ENCODE results near the gene KRTAP10-2.
"Not testable (repeated sequence)": the region's sequence is repeated elsewhere in the genome, so short reads cannot be mapped to it uniquely, and the experiment has no call there.

KRTAP10-2 gene

DNA sequence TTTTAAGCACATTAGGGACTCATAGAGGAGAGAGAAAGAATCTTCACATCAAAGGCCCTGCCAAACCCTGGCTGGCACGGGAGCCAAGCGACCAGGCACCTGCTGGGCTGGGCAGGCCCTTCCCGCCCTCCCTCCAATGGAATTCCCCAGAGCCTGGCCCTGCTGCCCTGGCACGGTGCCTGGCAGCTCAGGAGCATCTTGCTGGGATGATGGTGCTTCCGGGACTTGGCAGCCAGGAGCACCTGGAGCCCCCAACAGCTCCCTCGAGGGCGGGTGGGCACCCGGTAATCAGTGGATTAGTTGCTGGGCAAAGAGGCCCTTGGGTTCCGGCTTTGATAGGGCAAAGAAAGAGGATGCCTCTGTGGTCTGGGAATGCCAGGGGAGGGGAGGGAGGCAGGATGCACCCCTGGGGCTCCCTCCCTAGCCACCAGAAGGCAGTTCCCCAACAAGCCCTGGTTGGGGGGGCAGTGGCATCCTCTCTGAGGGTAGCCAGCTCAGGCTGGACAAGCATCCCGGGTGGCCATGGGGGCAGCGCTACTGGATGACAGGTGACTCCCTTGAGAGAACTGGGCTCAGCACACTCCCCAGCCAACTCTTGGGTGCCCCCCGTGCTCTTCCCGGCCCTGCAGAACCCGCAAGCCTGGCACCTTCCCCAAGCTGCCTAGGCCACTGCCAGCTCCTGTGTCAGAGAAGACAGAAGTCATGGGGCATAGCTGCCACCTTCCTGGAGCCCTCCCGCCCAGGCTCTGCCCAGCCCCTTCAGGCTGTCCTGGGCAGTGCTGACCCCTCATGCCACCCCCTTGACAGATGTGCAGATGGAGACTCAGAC lies 37.7 kb downstream of the KRTAP10-2 start:
- no peak for DNase-seq (ENCODE audit: low spot score)

DNA sequence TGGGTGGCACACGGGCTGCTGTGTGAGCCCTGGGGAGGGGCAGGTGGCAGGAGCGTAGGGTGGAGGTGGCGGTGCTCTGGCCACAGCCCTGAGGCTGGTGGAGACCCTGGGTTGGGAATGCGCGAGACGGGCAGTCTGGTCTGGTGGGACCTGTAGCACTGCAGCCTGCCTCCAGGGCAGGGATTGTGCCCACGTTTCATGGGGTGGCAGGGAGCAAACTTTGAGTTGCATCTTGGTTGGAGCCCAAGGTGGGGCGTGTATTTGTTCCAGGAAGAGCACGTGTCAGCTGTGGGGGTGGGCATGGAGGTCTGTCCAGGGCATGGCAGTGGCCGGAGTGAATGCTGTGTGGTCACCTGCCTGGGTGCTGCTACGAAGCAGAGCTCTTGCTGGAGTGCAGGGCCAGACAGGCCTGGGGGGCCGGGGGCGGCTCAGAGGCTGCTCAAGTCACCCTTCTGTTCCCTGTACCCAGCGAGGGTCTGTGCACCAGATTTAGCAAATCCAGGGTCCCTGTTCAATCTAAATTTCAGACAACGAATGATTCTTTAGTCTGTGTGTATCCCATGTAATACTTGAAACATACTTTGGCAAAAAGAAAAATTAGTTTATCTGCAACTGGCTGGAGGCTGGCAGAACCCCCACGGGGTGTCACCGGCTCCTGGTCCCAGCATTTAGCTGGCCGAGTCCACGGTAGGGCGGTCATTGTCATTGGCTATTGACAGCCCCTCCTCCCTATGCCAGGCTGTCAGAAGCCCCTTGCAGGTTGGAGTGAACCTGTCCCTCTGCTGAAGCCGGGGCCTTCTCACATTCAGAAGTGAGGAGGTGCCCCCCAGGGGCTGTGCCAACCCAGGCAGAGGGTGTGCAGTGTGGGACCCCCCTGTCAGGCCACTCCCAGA lies 38.6 kb downstream of the KRTAP10-2 start:
- no peak for DNase-seq (ENCODE audit: low spot score)

DNA sequence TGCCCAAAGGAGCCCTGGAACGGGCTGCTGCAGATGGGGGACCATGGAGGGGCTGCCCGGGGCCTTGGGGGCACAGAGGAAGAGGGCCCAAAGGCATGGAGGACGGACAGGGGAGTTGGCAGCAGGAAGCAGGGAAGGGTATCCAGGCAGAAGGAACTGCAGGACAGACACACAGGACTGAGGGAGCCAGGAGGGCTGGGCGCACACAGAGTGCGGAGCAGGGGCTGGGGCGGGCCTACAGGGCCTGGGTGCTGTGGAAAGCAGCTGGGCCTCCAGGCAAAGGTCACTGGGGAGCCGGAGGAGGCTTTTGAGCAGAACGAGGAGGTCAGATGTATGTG lies 39.4 kb downstream of the KRTAP10-2 start:
- no peak for DNase-seq (ENCODE audit: low spot score)

DNA sequence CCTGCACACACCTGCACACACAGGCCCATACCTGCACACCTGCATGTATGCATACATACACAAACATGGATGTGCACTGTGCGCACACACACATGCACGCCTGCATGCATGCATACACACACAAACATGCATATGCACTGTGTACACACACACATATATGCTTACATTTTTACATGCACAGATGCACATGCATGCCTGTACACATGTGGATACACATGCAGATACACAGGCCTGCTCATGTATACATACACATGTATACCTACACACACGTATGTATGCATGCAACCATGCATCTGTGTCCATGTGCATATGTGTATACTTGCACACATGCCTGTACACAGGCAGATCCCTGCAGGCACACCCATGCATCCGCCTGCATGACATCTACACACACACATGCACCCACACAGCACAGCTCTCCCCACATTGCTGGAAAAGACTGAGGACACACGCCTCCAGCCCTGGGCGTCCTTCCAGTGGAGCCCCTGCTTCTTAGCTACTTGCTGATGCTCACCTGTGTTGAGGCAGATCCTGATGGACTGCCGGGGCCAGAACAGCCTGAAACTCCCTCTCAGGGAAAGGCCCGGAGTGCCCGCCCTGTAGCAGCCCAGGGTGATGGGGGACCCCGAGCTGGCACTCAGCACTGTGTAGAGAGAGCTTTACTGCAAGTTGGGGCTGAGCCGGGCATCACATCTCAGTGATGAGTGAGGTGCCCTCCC lies 39.9 kb downstream of the KRTAP10-2 start:
- DNase-seq (ENCODE audit: low spot score): no peak

DNA sequence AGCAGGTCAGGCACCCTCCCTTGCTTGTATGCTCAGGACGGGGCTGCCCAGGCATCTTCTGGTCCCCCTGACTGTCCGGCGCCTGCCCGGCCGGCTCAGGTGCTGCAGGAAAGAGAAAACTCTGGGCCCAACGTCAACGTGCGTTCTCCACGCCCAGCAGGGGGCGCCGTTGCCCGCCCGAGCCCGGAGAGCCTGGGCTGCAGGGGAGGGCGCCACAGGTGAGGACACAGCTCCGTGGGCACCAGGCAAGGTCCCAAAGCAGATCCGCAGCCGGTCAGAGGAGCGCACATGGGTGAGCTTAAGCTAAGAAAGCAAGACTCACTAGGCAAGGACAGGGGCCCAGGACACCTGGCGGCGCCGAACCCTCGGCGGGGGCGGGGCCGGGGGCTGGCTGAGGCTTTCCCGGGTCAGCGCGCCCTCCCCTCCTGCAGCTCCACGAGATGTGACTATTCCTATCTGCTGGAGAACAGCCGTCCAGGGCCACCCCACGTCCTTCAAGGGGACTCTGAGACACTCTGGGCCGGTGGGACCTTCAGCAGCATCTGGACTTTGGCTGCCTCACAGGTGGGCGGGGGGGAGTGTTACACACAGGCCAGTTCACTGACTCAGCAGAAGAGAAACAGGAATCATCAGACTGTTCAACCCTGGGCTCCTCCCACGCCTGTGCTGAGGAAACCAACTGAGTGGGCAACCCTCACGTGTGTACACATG lies 40.6 kb downstream of the KRTAP10-2 start:
- DNase-seq (ENCODE audit: low spot score): peak; percentile 22

DNA sequence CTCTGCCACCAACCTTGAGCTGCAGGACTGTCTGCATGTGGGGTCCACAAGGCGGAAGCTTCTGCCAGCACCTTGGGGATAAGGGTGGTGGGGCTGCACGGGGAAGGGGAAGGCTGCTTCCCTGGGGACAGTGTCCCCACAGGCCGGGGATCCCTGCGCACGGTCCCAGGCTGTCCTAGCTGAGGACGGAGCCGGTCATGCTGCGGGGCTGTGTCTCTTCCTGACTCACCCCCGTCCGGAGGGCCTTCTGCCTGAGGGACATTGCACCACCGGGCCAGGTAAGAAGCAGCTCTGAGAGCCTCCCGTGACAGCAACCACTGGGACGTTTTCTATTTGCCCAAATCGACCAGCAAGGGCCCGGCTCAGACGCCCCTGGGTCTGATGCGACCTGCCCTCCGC lies 41.2 kb downstream of the KRTAP10-2 start:
- no peak for DNase-seq (ENCODE audit: low spot score)

DNA sequence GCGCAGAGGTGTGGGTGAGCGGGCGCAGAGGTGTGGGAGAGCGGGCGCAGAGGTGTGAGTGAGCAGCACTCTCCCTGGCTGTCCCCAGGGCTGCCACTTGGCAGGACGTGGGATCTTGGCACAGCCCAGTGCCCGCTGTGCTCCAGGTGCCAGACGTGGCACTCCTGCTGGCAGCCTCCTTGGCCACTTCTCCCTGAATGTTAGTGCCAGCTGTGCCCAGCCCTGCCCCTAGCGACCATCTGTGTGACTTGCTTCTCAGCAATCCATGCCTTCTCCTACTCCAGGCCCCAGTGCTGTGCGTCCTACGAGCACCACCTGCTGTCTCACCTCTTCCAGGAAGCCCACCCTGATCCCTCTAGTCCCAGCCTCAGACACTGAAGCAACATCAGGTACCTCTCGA lies 41.8 kb downstream of the KRTAP10-2 start:
- no peak for DNase-seq (ENCODE audit: low spot score)

DNA sequence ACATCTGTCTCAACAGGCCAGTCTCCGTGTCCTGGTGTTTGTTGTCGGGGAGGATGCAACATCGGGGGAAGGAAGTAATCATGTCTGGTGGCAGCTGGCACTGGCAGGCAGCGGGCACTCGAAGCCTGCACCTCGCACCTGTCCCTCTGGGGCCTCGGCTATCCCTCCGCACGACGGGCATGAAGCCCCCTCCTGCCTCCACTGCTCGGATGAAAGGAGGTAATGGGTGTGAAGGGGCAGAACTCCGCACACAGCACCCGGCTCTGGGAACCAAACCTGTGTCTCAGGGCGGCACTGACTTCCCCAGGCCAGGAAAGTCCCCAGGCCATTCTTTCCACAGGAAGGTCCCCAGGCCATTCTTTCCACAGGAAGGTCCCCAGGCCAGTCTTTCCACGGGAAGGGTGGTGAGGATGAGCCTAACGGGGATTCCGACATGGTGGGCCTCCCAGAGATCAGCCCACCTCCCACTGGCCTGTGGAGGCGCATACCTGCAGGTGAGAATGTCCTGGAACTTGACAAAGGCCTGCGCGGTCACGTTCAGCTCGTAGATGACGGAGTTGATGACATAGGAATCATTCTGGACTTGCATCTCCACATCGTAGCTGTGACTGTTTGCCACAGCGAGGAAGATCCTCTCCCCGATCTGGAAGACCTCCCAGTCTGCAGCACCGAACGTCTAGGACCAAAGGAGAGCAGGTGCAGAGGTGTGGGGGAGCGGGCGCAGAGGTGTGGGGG lies 42.4 kb downstream of the KRTAP10-2 start:
- DNase-seq (ENCODE audit: low spot score): no peak

DNA sequence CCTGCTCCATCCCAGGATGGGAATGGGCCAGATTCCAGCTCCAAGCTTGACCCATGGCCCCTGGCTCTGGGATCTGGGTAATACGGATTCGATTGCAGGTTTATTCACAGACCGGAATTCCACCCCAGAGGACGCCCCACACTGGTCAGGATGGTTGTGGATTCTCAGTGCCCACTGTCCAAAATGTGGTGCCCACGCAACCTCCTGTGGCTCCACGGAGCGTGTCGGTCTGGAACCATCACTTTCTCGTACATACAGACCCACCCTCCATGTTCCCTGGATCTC lies 42.9 kb downstream of the KRTAP10-2 start:
- no peak for DNase-seq (ENCODE audit: low spot score)

DNA sequence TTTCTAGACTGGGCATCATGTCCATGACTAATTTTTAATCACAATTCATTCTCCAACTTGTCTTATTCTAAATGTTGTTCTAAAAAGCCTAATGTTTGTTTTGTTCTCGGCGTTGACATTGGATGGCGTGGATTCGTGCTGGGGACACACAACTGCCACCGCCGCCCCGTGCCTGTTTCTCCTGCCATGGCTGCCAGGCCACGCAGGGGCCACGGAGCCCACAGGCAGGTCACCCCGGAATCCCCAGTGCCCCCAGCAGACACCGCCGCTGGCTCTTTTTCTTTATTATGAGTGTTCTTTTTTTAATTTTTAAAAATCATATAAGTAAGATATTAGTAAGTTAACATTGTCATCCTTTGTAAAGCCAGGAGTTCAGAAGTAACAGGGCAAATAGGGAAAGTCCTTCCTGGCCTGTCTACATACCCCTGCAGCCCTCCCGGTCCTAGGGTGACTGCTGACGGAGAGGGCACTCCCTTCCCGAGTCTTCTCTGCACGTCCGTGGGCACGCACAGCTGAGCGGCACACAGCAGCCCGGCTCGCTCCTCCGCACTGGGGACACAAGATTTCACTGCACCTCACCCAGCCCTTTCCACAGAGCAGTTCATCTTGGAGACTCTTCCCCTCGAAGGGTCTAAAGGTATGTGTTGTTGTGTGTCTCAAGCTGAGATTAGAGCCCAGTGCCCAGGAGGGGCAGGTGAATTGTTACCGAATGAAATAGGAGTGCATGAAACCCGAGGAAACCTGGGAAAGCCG lies 43.5 kb downstream of the KRTAP10-2 start:
- DNase-seq (ENCODE audit: low spot score): no peak

DNA sequence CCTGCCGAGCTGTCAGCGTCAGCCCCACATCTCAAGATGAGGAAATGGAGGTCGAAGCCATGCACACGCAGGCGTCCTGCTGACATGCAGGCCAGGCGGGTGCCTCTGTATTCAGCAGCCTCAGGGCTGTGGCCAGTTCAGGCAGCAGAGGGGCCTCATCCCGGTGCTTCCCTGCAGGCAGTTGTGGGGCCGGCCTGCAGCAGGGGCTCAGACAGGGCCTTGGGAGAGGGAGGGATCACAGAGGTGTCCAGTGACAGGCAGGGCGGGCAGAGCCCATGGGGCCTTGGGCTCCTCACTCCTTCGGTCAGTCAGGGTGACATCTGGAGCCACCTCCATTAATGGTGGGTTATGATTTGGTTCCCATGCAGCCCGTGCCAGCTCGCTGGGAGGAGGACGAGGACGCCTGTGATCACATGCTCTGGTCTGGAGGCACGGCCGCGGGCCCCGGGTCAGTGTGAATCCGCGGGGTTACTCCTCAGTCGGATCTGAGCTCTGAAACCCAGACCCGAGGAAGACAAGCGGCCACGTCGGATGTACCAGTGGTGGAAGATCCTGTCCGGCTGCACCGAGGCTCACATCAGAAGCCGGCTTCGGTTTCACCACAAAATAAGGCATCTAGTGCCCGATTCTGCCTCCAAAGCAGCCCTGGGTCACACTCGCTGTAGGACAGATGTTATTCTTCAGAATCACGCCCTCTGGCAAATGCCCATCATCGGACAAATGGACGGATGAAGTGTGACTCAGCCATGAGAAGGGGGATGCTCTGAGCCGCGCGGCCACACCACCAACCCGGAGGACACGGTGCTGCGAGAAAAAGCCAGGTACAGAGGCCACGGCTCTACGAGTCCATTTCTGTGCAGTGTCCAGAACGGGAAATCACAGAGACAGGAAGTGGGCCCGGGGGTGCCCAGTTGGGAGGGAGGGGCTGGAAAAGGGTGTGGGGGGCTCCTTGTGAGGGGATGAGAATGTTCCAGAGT lies 44.7 kb downstream of the KRTAP10-2 start:
- DNase-seq (ENCODE audit: low spot score): no peak

DNA sequence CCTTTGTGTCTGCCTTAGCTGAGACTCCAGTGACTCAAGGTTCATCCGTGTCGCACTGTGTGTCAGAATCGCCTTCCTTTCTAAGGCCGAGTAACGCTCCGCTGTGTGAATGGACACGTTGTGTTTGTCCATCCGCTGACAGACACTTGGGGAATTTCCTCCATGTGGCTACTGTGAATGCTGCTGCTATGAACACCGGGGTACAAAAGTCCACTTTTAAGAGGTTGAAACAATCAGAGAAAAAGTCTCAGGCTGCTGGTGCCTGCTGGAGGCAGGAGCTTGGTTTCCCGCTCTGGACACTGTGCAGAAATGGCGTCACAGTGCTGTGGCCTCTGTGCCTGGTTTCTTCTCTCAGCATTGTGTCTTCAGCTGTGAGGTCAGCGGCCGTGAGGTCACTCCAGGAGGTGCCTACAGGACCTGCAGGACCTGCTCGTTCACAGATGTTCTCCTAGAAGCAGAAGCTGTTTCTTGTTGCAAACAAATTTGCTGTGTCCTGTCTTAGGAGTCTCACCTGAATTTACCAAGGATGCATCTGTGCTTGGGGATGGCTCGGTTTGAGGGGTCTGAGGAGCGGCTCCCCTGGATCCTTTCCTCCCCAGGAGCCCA lies 45.5 kb downstream of the KRTAP10-2 start:
- DNase-seq (ENCODE audit: low spot score): peak; percentile 24

DNA sequence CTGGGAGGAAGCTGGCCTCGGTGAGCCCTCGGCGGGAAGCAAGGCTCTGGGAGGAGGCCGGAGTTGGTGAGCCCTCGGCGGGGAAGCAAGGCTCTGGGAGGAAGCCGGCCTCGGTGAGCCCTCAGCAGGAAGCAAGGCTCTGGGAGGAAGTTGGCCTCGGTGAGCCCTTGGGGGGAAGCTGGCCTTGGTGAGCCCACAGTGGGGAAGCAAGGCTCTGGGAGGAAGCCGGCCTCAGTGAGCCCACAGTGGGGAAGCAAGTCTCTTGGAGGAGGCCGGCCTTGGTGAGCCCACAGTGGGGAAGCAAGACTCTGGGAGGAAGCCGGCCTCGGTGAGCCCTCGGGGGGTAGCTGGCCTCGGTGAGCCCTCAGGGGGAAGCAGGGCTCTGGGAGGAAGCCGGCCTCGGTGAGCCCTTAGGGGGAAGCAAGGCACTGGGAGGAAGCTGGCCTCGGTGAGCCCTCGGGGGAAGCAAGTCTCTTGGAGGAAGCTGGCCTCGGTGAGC lies 47.4 kb downstream of the KRTAP10-2 start:
- no peak for DNase-seq (ENCODE audit: low spot score)

DNA sequence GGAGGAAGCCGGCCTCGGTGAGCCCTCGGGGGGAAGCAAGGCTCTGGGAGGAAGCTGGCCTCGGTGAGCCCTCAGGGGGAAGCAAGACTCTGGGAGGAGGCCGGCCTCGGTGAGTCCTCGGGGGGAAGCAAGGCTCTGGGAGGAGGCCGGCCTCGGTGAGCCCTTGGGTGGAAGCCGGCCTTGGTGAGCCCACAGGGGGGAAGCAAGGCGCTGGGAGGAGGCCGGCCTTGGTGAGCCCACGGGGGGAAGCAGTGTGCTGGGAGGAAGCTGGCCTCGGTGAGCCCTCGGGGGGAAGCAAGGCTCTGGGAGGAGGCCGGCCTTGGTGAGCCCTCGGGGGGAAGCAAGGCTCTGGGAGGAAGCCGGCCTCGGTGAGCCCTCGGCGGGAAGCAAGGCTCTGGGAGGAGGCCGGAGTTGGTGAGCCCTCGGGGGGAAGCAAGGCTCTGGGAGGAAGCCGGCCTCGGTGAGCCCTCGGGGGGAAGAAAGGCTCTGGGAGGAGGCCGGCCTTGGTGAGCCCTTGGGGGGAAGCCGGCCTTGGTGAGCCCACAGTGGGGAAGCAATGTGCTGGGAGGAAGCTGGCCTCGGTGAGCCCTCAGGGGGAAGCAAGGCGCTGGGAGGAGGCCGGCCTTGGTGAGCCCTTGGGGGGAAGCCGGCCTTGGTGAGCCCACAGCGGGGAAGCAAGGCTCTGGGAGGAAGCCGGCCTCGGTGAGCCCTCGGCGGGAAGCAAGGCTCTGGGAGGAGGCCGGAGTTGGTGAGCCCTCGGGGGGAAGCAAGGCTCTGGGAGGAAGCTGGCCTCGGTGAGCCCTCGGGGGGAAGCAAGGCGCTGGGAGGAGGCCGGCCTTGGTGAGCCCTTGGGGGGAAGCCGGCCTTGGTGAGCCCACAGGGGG lies 48.1 kb downstream of the KRTAP10-2 start:
- DNase-seq (ENCODE audit: low spot score): not testable (repeated sequence)

DNA sequence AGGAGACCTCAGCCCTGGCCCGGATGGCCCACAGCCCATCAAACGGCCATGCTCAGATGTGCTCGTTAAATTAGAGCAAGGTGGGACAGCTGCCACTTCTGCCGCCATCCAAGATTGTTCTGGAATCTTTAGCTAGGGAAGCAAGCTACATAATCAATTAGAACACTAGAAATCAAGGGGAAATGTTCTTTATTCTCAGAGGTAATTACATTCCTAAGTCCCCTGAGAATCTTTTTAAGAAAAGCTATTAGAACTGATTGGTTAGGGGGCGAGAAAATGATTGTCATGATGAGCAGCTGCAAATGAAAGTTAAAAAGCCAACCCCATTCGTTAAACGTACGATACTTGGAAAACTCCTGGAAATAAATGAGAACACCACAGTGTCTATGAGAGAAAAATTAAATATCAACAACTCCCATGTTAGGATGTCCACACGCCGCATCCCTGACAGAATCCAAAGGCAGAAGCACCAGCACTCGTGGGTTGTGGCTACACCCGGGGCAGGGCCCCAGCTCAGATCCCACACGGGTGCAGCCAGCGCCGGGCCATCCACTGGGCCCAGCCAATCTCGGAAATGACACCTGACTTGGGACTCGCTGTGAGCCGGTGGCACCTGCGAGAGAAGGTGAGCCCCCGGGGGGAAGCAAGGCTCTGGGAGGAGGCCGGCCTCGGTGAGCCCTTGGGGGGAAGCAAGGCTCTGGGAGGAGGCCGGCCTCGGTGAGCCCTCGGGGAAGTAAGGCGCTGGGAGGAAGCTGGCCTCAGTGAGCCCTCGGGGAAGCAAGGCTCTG lies 48.9 kb downstream of the KRTAP10-2 start:
- DNase-seq (ENCODE audit: low spot score): no peak
